Left ventricle myocardium inferior (tissue), 1 donor: ENCODE data around the gene ALOX15. TPM values are rescaled to one million over a fixed set of nuclear protein-coding genes. Genes with fewer than 3 reads are reported as not detected.
"Not testable (repeated sequence)": the region's sequence is repeated elsewhere in the genome, so short reads cannot be mapped to it uniquely, and the experiment has no call there.

Experiments
- DNase-seq: peaks from one replicate; pipeline ENCODE4 v3.0.0-alpha.2; 2020
- H3K27ac ChIP-seq: fragments of 200-600 bp; replicated peaks from 2 replicates; pipeline ENCODE4 v1.8.0; 2021
- H3K27me3 ChIP-seq: fragments of 200-600 bp; 2 replicates; pipeline ENCODE4 v1.8.0; 2021; ENCODE audit warnings: low read depth
- H3K36me3 ChIP-seq: fragments of 200-600 bp; 2 replicates; pipeline ENCODE4 v1.8.0; 2021
- H3K4me1 ChIP-seq: fragments of 200-600 bp; 2 replicates; pipeline ENCODE4 v1.8.0; 2021
- H3K4me3 ChIP-seq: fragments of 200-600 bp; 2 replicates; pipeline ENCODE4 v1.8.0; 2021; ENCODE audit warnings: mild to moderate bottlenecking, moderate library complexity
- H3K9me3 ChIP-seq: fragments of 200-600 bp; replicated peaks from 2 replicates; pipeline ENCODE4 v1.8.0; 2021
- CTCF ChIP-seq: fragments of 200-600 bp; IDR thresholded peaks from 2 replicates; pipeline ENCODE4 v1.8.0; 2021; ENCODE audit warnings: antibody characterized with exemption, mild to moderate bottlenecking, borderline replicate concordance
- intact Hi-C: fragments of 100-400 bp; cut with micrococcal nuclease; formaldehyde crosslinking; loops from one replicate; pipeline ENCODE4 v1.11.0; 2022
- total RNA-seq: library from RNA; stranded (reverse); fragmentation: NEBNext Ultra II Directional; extraction: Animal tissue kit (Norgen Biotek cat#: 25700); gene quantifications from one replicate; pipeline ENCODE4 v1.2.1, GENCODE V29; 2021
- donor health status: DM: no; HTN: yes; CAD: no; lungs with severe emphysema.

Gene ALOX15
- total RNA-seq, 1 donor from 2014 or later: 0.33 TPM

GRCh38 chr17:4631836-4632580, 9.5 kb downstream of the ALOX15 start:
- Histone ChIP-seq H3K4me1 (no peaks in the 10 kb centered on the region), H3K27ac (no peak overlapping the region), H3K9me3 (no peaks in the 10 kb centered on the region), H3K4me3 (no peak overlapping the region), H3K27me3 (peaks cover 54% of the 10 kb centered on the region), H3K36me3 (no peaks in the 10 kb centered on the region)
- TF ChIP-seq CTCF: no peak
- intact Hi-C loops: no loop called here
- no peak for DNase-seq

- intact Hi-C loops: no loop called here
These were observed 10.0 kb downstream of the ALOX15 start for GRCh38 chr17:4631431-4631830.

GRCh38 chr17:4626734-4627256, 14.7 kb downstream of the ALOX15 start:
- no peak overlapping the region for H3K4me3 ChIP-seq
- H3K27me3 ChIP-seq: peaks cover 3% of the 10 kb centered on the region
- H3K36me3 ChIP-seq: no peaks in the 10 kb centered on the region
- H3K27ac ChIP-seq: no peak overlapping the region
- peaks cover 14% of the 10 kb centered on the region for H3K4me1 ChIP-seq
- peaks cover 9% of the 10 kb centered on the region for H3K9me3 ChIP-seq
- TF ChIP-seq CTCF: no peak
- no peak for DNase-seq
- intact Hi-C loops: loop anchor here (5.0 kb wide), 1 partner anchor 59 kb away; no protein-coding TSS in a partner anchor

More at GRCh38 chr17:4631431-4631830, 10.0 kb downstream of the ALOX15 start:
- DNase-seq: no peak
- Histone ChIP-seq H3K9me3 (no peaks in the 10 kb centered on the region), H3K4me3 (no peak overlapping the region), H3K36me3 (no peaks in the 10 kb centered on the region), H3K4me1 (no peaks in the 10 kb centered on the region), H3K27me3 (peaks cover 48% of the 10 kb centered on the region), H3K27ac (no peak overlapping the region)
- TF ChIP-seq CTCF: no peak

GRCh38 chr17:4625181-4625617, 16.3 kb downstream of the ALOX15 start:
- H3K4me3 ChIP-seq: no peak overlapping the region
- no peak for DNase-seq
- peaks cover 14% of the 10 kb centered on the region for H3K4me1 ChIP-seq
- H3K9me3 ChIP-seq: peaks cover 14% of the 10 kb centered on the region
- H3K27ac ChIP-seq: no peak overlapping the region
- TF ChIP-seq CTCF: no peak
- no peaks in the 10 kb centered on the region for H3K36me3 ChIP-seq
- H3K27me3 ChIP-seq: no peaks in the 10 kb centered on the region
- intact Hi-C loops: loop anchor here (5.0 kb wide), 1 partner anchor 58 kb away; no protein-coding TSS in a partner anchor

GRCh38 chr17:4624451-4624911, 17.0 kb downstream of the ALOX15 start:
- H3K4me3 ChIP-seq, intact Hi-C loops, H3K27me3 ChIP-seq, H3K27ac ChIP-seq, DNase-seq, H3K36me3 ChIP-seq: not testable (repeated sequence)
- Histone ChIP-seq H3K9me3 (peaks cover 14% of the 10 kb centered on the region), H3K4me1 (peaks cover 14% of the 10 kb centered on the region)

GRCh38 chr17:4623249-4623648, 18.2 kb downstream of the ALOX15 start:
- DNase-seq: no peak
- Histone ChIP-seq H3K4me1 (peaks cover 14% of the 10 kb centered on the region), H3K36me3 (no peaks in the 10 kb centered on the region), H3K9me3 (peaks cover 14% of the 10 kb centered on the region), H3K4me3 (no peak overlapping the region), H3K27me3 (no peaks in the 10 kb centered on the region), H3K27ac (no peak overlapping the region)
- no peak for TF ChIP-seq CTCF
- intact Hi-C loops: no loop called here
